Activated naive CD8-positive, alpha-beta T cell treated with anti-CD3 and anti-CD28 coated beads for 36 hours (primary cell): ENCODE data around the gene ADAMTS8. TPM values are rescaled to one million over a fixed set of nuclear protein-coding genes. Genes with fewer than 3 reads are reported as not detected.
A peak's percentile ranks its signal among the peaks of the same experiment; 100 is the strongest.
"Not testable (repeated sequence)": the region's sequence is repeated elsewhere in the genome, so short reads cannot be mapped to it uniquely, and the experiment has no call there.

Experiments used
- DNase-seq: peaks from one replicate; pipeline ENCODE4 v3.0.0; 2021
- H3K27ac Mint-ChIP-seq: one replicate; pipeline ENCODE4 v1.8.0; 2022; ENCODE audit warnings: mild to moderate bottlenecking, moderate library complexity, mixed read lengths
- H3K27me3 Mint-ChIP-seq: one replicate; pipeline ENCODE4 v1.8.0; 2022; ENCODE audit warnings: mild to moderate bottlenecking, mixed read lengths
- H3K36me3 Mint-ChIP-seq: one replicate; pipeline ENCODE4 v1.8.0; 2021; ENCODE audit warnings: mild to moderate bottlenecking, mixed read lengths
- H3K4me1 Mint-ChIP-seq: one replicate; pipeline ENCODE4 v1.8.0; 2021; ENCODE audit warnings: mixed read lengths
- H3K4me3 Mint-ChIP-seq: one replicate; pipeline ENCODE4 v1.8.0; 2022; ENCODE audit warnings: mild to moderate bottlenecking, moderate library complexity, mixed read lengths
- H3K9me3 Mint-ChIP-seq: one replicate; pipeline ENCODE4 v1.8.0; 2022; ENCODE audit warnings: mixed read lengths
- total RNA-seq, 2 experiments: library from RNA; stranded (reverse); gene quantifications; one replicate each; pipeline ENCODE4 v1.2.3, GENCODE V29; 2021

Gene ADAMTS8
- total RNA-seq, 2 experiments from 2014 or later, result not detected

- H3K36me3 Mint-ChIP-seq, result no peaks in the 10 kb centered on the region
- no peaks in the 10 kb centered on the region for H3K9me3 Mint-ChIP-seq
- peaks cover 53% of the 10 kb centered on the region for H3K27me3 Mint-ChIP-seq
- H3K4me3 Mint-ChIP-seq, result no peak overlapping the region
- H3K27ac Mint-ChIP-seq, result no peak overlapping the region
- H3K4me1 Mint-ChIP-seq, result peaks cover 6% of the 10 kb centered on the region
- no peak for DNase-seq
Measured at GRCh38 chr11:130451231-130452019, 23.0 kb upstream of the ADAMTS8 start.

DNA sequence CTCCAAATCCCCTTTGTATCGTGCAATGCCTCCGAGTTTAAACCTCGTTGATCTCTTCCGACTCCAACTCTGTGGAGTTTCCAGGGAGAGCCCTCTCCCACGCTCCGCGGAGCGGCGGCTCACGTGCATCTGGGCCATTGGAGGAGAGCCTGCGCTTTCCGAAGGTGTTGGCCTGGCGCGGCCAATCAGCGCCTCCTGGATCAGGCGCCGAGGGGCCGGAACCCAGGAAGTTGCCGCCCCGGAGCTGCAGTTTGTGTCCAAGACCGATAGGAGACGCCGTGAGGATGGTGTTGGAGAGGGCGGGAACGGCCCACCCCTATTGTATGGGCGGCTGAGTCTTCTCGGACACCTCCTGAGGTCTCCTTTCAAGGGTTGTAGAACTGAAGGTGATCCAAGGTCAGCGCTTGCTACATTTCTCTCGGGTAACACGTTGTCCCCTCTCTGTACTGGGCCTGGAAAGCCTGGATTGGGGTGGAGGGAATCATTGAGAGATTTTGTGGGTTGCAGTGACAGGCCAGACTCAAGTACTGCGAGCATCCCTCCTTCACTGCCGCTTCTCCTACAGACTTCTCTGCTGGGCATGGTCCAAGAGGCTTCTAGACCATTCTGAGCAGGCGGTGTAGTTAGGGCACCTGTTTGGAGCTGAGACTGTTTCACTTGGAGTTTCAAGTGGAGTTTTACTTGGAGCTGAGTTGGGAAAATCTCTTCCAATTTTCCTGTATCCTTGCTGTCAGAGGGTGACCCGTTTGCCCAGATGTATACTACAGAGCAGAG is 21.8 kb upstream of the ADAMTS8 start:
- H3K9me3 Mint-ChIP-seq, result no peaks in the 10 kb centered on the region
- H3K4me3 Mint-ChIP-seq, result peak overlapping the region; percentile 37
- H3K27me3 Mint-ChIP-seq, result peaks cover 57% of the 10 kb centered on the region
- peaks cover 6% of the 10 kb centered on the region for H3K4me1 Mint-ChIP-seq
- H3K27ac Mint-ChIP-seq, result no peak overlapping the region
- no peaks in the 10 kb centered on the region for H3K36me3 Mint-ChIP-seq
- no peak for DNase-seq

DNA sequence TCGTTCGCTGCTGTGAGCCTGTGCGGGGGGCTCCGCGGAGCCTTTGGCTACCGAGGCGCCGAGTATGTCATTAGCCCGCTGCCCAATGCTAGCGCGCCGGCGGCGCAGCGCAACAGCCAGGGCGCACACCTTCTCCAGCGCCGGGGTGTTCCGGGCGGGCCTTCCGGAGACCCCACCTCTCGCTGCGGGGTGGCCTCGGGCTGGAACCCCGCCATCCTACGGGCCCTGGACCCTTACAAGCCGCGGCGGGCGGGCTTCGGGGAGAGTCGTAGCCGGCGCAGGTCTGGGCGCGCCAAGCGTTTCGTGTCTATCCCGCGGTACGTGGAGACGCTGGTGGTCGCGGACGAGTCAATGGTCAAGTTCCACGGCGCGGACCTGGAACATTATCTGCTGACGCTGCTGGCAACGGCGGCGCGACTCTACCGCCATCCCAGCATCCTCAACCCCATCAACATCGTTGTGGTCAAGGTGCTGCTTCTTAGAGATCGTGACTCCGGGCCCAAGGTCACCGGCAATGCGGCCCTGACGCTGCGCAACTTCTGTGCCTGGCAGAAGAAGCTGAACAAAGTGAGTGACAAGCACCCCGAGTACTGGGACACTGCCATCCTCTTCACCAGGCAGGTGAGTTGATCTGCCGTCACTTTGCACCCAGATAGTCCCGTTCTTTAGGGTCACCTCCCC is 21.0 kb upstream of the ADAMTS8 start:
- peaks cover 6% of the 10 kb centered on the region for H3K4me1 Mint-ChIP-seq
- H3K27ac Mint-ChIP-seq, result no peak overlapping the region
- DNase-seq, result no peak
- H3K4me3 Mint-ChIP-seq, result peak overlapping the region; percentile 49
- H3K9me3 Mint-ChIP-seq, result no peaks in the 10 kb centered on the region
- no peaks in the 10 kb centered on the region for H3K36me3 Mint-ChIP-seq
- H3K27me3 Mint-ChIP-seq, result peaks cover 55% of the 10 kb centered on the region

DNA sequence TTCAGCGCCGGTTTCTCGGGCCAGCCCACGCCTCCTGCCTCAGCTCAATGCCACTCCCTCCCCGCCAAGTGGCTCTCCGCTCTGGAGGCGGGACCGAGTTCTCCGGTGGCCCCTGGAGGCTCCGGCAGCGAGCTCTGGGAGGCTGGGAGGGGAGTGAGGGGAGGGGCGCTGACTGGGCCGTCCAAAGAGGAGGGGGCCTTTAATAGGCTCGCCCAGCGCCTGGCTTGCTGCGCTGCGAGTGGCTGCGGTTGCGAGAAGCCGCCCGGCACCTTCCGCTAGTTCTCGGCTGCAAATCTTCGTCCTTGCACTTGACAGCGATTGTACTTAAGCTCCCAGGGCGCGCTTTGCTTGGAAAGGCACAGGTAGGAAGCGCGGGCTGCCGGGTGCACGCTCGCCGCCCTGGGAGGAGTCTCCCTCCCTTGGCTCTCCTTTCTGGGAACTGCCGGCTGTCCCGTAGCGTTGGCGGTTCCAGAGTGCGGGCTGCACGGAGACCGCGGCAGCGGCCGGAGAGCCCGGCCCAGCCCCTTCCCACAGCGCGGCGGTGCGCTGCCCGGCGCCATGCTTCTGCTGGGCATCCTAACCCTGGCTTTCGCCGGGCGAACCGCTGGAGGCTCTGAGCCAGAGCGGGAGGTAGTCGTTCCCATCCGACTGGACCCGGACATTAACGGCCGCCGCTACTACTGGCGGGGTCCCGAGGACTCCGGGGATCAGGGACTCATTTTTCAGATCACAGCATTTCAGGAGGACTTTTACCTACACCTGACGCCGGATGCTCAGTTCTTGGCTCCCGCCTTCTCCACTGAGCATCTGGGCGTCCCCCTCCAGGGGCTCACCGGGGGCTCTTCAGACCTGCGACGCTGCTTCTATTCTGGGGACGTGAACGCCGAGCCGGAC is 20.3 kb upstream of the ADAMTS8 start, which contains the start of gene ADAMTS15:
Gene ADAMTS15, plus strand, starts transcription at position 230 of the 894 bp plus-strand sequence. Its CDS starts 329 bp downstream, at position 559.
- Mint-ChIP-seq H3K4me3 (peak within 1 kb of the TSS; percentile 51), H3K27ac (no peak within 1 kb of the TSS), H3K9me3 (no peaks in the 10 kb centered on the region), H3K4me1 (peaks cover 6% of the 10 kb centered on the region), H3K36me3 (no peaks in the 10 kb centered on the region), H3K27me3 (peaks cover 50% of the 10 kb centered on the region)
- DNase-seq, result peak; percentile 53

GRCh38 chr11:130448039-130448415 is 19.6 kb upstream of the ADAMTS8 start:
- H3K4me3 Mint-ChIP-seq, result peak overlapping the region; percentile 51
- H3K4me1 Mint-ChIP-seq, result peaks cover 6% of the 10 kb centered on the region
- no peaks in the 10 kb centered on the region for H3K9me3 Mint-ChIP-seq
- no peak for DNase-seq
- H3K36me3 Mint-ChIP-seq, result no peaks in the 10 kb centered on the region
- peaks cover 50% of the 10 kb centered on the region for H3K27me3 Mint-ChIP-seq
- H3K27ac Mint-ChIP-seq, result no peak overlapping the region

DNA sequence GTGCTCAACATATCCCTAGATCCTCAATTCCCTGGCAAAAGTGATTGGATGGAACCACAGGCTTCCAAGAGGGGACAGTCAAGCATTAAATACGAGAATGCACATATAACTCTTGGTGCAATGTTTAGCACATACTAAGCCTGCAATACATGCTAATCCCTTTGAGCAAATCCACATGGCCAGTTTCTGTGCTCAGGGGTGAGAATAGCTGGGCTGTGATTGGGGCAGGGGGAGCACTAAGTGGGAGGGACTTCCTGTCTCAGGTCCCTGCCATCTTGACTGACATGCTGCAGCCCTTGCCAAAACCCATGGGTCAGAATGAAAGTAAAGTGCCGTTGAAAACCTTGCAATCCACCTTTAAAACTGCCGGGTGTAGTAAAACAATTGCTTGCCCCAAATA is 17.4 kb upstream of the ADAMTS8 start:
- peaks cover 6% of the 10 kb centered on the region for H3K4me1 Mint-ChIP-seq
- peaks cover 43% of the 10 kb centered on the region for H3K27me3 Mint-ChIP-seq
- no peaks in the 10 kb centered on the region for H3K9me3 Mint-ChIP-seq
- H3K4me3 Mint-ChIP-seq, result no peak overlapping the region
- H3K27ac Mint-ChIP-seq, result no peak overlapping the region
- no peaks in the 10 kb centered on the region for H3K36me3 Mint-ChIP-seq
- DNase-seq, result no peak

GRCh38 chr11:130442737-130443136 is 14.3 kb upstream of the ADAMTS8 start:
- H3K36me3 Mint-ChIP-seq, result peaks cover 2% of the 10 kb centered on the region
- no peaks in the 10 kb centered on the region for H3K9me3 Mint-ChIP-seq
- DNase-seq, result no peak
- H3K27ac Mint-ChIP-seq, result no peak overlapping the region
- peaks cover 20% of the 10 kb centered on the region for H3K27me3 Mint-ChIP-seq
- peaks cover 10% of the 10 kb centered on the region for H3K4me1 Mint-ChIP-seq
- no peak overlapping the region for H3K4me3 Mint-ChIP-seq

- Mint-ChIP-seq H3K36me3 (peaks cover 2% of the 10 kb centered on the region), H3K9me3 (no peaks in the 10 kb centered on the region), H3K27me3 (peaks cover 17% of the 10 kb centered on the region), H3K27ac (no peak overlapping the region), H3K4me1 (peaks cover 10% of the 10 kb centered on the region), H3K4me3 (no peak overlapping the region)
- no peak for DNase-seq
Measured at GRCh38 chr11:130441719-130442118, 13.3 kb upstream of the ADAMTS8 start.

GRCh38 chr11:130439876-130440275 is 11.5 kb upstream of the ADAMTS8 start:
- Mint-ChIP-seq H3K4me3 (no peak overlapping the region), H3K9me3 (no peaks in the 10 kb centered on the region), H3K27ac (no peak overlapping the region), H3K4me1 (peaks cover 10% of the 10 kb centered on the region), H3K27me3 (peaks cover 11% of the 10 kb centered on the region), H3K36me3 (peaks cover 2% of the 10 kb centered on the region)
- DNase-seq, result no peak

DNA sequence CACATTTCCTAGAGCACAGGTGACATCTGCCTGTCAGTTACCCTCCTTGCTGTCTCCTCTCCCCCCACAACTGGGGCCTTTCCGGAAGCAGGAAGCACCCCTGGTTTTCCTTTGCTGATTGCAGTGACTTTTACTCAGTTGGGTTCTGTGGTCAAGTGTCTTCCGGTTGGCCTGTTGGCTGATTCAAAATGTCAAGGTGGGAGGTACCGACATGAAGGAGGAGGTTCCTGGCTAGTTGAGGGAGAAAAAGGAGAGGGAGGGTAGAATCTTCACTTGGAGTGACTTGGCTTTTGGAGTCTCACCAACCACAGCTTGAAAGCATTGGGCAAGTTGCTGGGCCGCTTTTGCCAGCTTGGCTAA is 10.7 kb upstream of the ADAMTS8 start:
- peak overlapping the region; percentile 65 for H3K27ac Mint-ChIP-seq
- peak overlapping the region; percentile 2 for H3K4me3 Mint-ChIP-seq
- peaks cover 2% of the 10 kb centered on the region for H3K36me3 Mint-ChIP-seq
- H3K9me3 Mint-ChIP-seq, result no peaks in the 10 kb centered on the region
- peaks cover 11% of the 10 kb centered on the region for H3K27me3 Mint-ChIP-seq
- H3K4me1 Mint-ChIP-seq, result peaks cover 10% of the 10 kb centered on the region
- peak; percentile 32 for DNase-seq

GRCh38 chr11:130438401-130439159 is 10.2 kb upstream of the ADAMTS8 start:
- not testable (repeated sequence) for H3K36me3 Mint-ChIP-seq, DNase-seq, H3K9me3 Mint-ChIP-seq
- Mint-ChIP-seq H3K4me1 (peaks cover 10% of the 10 kb centered on the region), H3K4me3 (peak overlapping the region; percentile 2), H3K27me3 (peaks cover 11% of the 10 kb centered on the region), H3K27ac (peak overlapping the region; percentile 65)

DNA sequence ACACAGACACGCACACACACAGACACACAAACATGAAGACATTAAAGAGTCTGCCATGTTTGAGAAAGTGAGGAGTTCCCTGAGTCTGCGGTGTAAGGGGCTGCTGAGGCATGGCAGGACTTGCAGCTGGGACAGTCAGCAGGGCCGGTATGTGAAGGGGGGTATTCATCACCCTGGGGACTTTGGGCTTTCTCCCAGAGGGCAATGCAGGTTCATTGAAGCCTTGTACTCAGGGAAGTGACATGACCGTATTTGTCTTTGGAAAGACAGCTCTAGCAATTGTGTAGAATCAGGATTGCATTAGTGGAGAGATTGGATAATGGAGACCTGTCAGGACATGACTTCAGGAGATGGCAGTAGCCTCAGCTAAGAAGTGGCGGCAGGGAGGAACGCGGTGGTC is 9.4 kb upstream of the ADAMTS8 start:
- Mint-ChIP-seq H3K27me3 (peaks cover 11% of the 10 kb centered on the region), H3K9me3 (no peaks in the 10 kb centered on the region), H3K27ac (no peak overlapping the region), H3K4me1 (peaks cover 10% of the 10 kb centered on the region), H3K36me3 (peaks cover 2% of the 10 kb centered on the region), H3K4me3 (no peak overlapping the region)
- no peak for DNase-seq

DNA sequence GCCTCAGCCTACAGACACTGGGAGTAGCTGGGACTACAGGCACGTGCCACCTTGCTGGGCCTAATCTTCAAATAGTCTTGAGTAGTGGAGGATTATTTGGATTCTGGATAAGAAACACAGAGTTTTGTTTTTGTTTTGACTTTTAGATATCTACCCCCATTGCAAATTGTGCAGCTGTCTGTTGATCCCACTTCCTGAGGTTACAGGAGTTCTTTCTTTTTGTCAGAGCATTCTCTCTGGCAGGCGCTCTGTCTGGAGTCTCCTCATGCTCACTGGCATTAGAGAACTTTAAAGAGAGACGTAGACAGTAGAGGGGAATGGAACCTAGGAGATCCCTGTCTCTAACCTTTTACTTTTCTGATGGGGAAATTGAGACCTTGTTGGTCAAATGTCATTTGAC is 7.8 kb upstream of the ADAMTS8 start:
- no peak overlapping the region for H3K27ac Mint-ChIP-seq

DNA sequence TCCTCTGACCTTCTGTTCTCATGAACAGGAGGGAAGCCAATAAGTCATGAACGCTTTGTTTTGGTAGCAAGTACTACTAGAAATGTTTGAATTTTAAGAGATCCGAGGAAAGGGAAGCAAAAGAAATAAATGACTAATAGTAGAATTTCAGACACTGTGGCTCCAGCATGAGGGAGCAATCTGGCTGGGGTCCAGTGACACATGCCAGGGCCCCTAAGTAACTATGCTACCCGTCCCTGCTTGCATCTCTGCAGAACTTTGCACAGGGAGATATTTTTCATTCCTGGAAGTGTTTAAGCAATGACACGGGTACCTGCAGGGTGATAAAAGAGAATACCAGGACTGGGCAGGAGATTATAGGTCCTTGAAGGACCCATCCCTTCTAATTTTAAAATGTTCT is 7.3 kb upstream of the ADAMTS8 start:
- peaks cover 2% of the 10 kb centered on the region for H3K36me3 Mint-ChIP-seq
- H3K4me1 Mint-ChIP-seq, result peaks cover 10% of the 10 kb centered on the region
- no peak overlapping the region for H3K27ac Mint-ChIP-seq
- no peaks in the 10 kb centered on the region for H3K9me3 Mint-ChIP-seq
- peaks cover 18% of the 10 kb centered on the region for H3K27me3 Mint-ChIP-seq
- DNase-seq, result no peak
- no peak overlapping the region for H3K4me3 Mint-ChIP-seq

More for the DNA sequence above, 7.8 kb upstream of the ADAMTS8 start:
- Mint-ChIP-seq H3K4me3 (no peak overlapping the region), H3K4me1 (peaks cover 10% of the 10 kb centered on the region), H3K27me3 (peaks cover 13% of the 10 kb centered on the region), H3K36me3 (peaks cover 2% of the 10 kb centered on the region), H3K9me3 (no peaks in the 10 kb centered on the region)
- DNase-seq, result no peak
